GM06990 (cell line): ENCODE results near the gene ZNF45.

Source experiments
- DNase-seq: peaks from one replicate; pipeline ENCODE4 v3.0.0-alpha.2; 2011; ENCODE audit not compliant: insufficient read length; ENCODE audit errors: extremely low read depth
- H3K27me3 ChIP-seq: replicated peaks from 2 replicates; pipeline ENCODE4 v1.6.0; 2011; ENCODE audit warnings: low read length; ENCODE audit not compliant: control insufficient read depth, insufficient read depth
- H3K36me3 ChIP-seq: 2 replicates; pipeline ENCODE4 v1.5.1; 2011; ENCODE audit warnings: low read length; ENCODE audit not compliant: control insufficient read depth, insufficient read depth
- H3K4me3 ChIP-seq: replicated peaks from 2 replicates; pipeline ENCODE4 v1.5.1; 2011; ENCODE audit warnings: low read depth, mild to moderate bottlenecking, control low read depth, low read length
- CTCF ChIP-seq: IDR thresholded peaks from 2 replicates; pipeline ENCODE4 v1.5.1; 2011; ENCODE audit warnings: low read length, control low read depth, mild to moderate bottlenecking, inconsistent platforms; ENCODE audit not compliant: insufficient read depth, poor library complexity, severe bottlenecking

Gene ZNF45

GRCh38 chr19:43934985-43935708, at the start of gene ZNF45:
Gene ZNF45 (minus strand): TSS chr19:43935282. CDS start chr19:43922185, 13,097 bp downstream.
- peak; percentile 89 for DNase-seq
- H3K4me3 ChIP-seq: peak within 1 kb of the TSS; percentile 73
- H3K27me3 ChIP-seq: no peaks in the 10 kb centered on the region
- TF ChIP-seq CTCF: no peak
- H3K36me3 ChIP-seq: no peaks in the 10 kb centered on the region; the same call in 1 of the 2 replicates

- peak; percentile 21 for DNase-seq
- Histone ChIP-seq H3K27me3 (no peaks in the 10 kb centered on the region), H3K4me3 (peak overlapping the region; percentile 60), H3K36me3 (no peaks in the 10 kb centered on the region)
- no peak for TF ChIP-seq CTCF
Measured at GRCh38 chr19:43984687-43985000, 49.6 kb upstream of the ZNF45 start.

- peak within 1 kb of the TSS; percentile 60 for H3K4me3 ChIP-seq
- no peaks in the 10 kb centered on the region for H3K36me3 ChIP-seq
- no peaks in the 10 kb centered on the region for H3K27me3 ChIP-seq
- TF ChIP-seq CTCF: no peak
- peak; percentile 71 for DNase-seq
Measured at GRCh38 chr19:43983912-43984686, 49.0 kb upstream of the ZNF45 start, which contains the start of gene ZNF155. Gene ZNF155 (plus strand): TSS chr19:43984188. CDS start chr19:43988544, 4,356 bp downstream.

- no peak for DNase-seq
- H3K4me3 ChIP-seq: peak overlapping the region; percentile 60
- H3K27me3 ChIP-seq: no peaks in the 10 kb centered on the region
- no peaks in the 10 kb centered on the region for H3K36me3 ChIP-seq
- no peak for TF ChIP-seq CTCF
Measured at GRCh38 chr19:43983544-43983911, 48.4 kb upstream of the ZNF45 start.

- no peak overlapping the region for H3K4me3 ChIP-seq
Measured at GRCh38 chr19:43976732-43977131, 41.6 kb upstream of the ZNF45 start.

More at GRCh38 chr19:43976732-43977131, 41.6 kb upstream of the ZNF45 start:
- Histone ChIP-seq H3K27me3 (no peaks in the 10 kb centered on the region), H3K36me3 (no peaks in the 10 kb centered on the region)
- no peak for TF ChIP-seq CTCF
- DNase-seq: no peak
